Uterus (tissue), 2 donors: ENCODE results near the gene MIGA1.

Experiments used
- CTCF ChIP-seq, 4 experiments: fragments of 200-600 bp in 2 of 4; fragments of 450-650 bp in 2 of 4; sonication (generic) in 2 of 4; IDR thresholded peaks; one replicate each; pipeline ENCODE4 v1.5.1; 2016 to 2019; ENCODE audit warnings: antibody characterized with exemption in 4 of 4, mild to moderate bottlenecking in 2 of 4, moderate library complexity in 1 of 4
- POLR2A ChIP-seq, 2 donors: fragments of 450-650 bp; IDR thresholded peaks; one replicate each; pipeline ENCODE4 v1.6.1; 2016; ENCODE audit warnings: antibody characterized with exemption in 2 of 2, mild to moderate bottlenecking in 1 of 2, moderate library complexity in 1 of 2

GRCh38 chr1:77802026-77802425 lies 22.6 kb downstream of the MIGA1 start:
- no peak for TF ChIP-seq CTCF (IDR thresholded peaks at IDR 0.05)
- TF ChIP-seq POLR2A (IDR thresholded peaks at IDR 0.05) = no peak
